Mesenchymal stem cell (in vitro differentiated cells and primary cell): ENCODE measurements around the gene GATAD2B.

Source experiments
- DNase-seq: peaks from one replicate; pipeline ENCODE4 v3.0.0-alpha.2; 2013
- H2AFZ ChIP-seq: one replicate; pipeline ENCODE4 v1.6.1; 2013; ENCODE audit warnings: low read depth, mild to moderate bottlenecking, control low read depth, inconsistent platforms, low read length, moderate library complexity
- H2AK5ac ChIP-seq: 2 replicates; pipeline ENCODE4 v1.6.1; 2013; ENCODE audit warnings: low read length, moderate library complexity, mild to moderate bottlenecking, inconsistent platforms; ENCODE audit not compliant: severe bottlenecking
- H2BK120ac ChIP-seq: one replicate; pipeline ENCODE4 v1.6.1; 2013; ENCODE audit warnings: low read depth, mild to moderate bottlenecking, inconsistent platforms, low read length, moderate library complexity
- H2BK12ac ChIP-seq, 2 experiments: one replicate each; pipeline ENCODE4 v1.6.1; 2013; ENCODE audit warnings: inconsistent platforms in 2 of 2, low read length in 2 of 2, mild to moderate bottlenecking in 2 of 2, moderate library complexity in 2 of 2, control low read depth in 1 of 2
- H2BK15ac ChIP-seq: one replicate; pipeline ENCODE4 v1.6.1; 2013; ENCODE audit warnings: mild to moderate bottlenecking, low read depth, inconsistent platforms; ENCODE audit not compliant: poor library complexity, severe bottlenecking
- H2BK5ac ChIP-seq: 2 replicates; pipeline ENCODE4 v1.6.1; 2013; ENCODE audit warnings: low read depth, mild to moderate bottlenecking, low read length, control low read depth, inconsistent platforms; ENCODE audit not compliant: poor library complexity, severe bottlenecking
- H3K14ac ChIP-seq, 2 experiments: one replicate each; pipeline ENCODE4 v1.6.1; 2013; ENCODE audit warnings: inconsistent platforms in 2 of 2, low read length in 2 of 2, control low read depth in 1 of 2, mild to moderate bottlenecking in 1 of 2, moderate library complexity in 1 of 2
- H3K18ac ChIP-seq, 2 experiments: one replicate each; pipeline ENCODE4 v1.6.1; 2013; ENCODE audit warnings: inconsistent platforms in 2 of 2, low read length in 2 of 2, control low read depth in 1 of 2, low read depth in 1 of 2, mild to moderate bottlenecking in 1 of 2
- H3K23ac ChIP-seq, 2 experiments: one replicate each; pipeline ENCODE4 v1.6.1; 2013; ENCODE audit warnings: inconsistent platforms in 2 of 2, low read length in 2 of 2, mild to moderate bottlenecking in 2 of 2, moderate library complexity in 2 of 2, control low read depth in 1 of 2
- H3K27ac ChIP-seq: 2 replicates; pipeline ENCODE4 v1.5.1; 2013; ENCODE audit warnings: mild to moderate bottlenecking, moderate library complexity, low read length, control low read depth, inconsistent platforms; ENCODE audit not compliant: poor library complexity, severe bottlenecking
- H3K27me3 ChIP-seq, 2 experiments: 2 replicates each; pipeline versions ENCODE4 v1.6.1 to v1.7.0; 2013; ENCODE audit warnings: low read length in 2 of 2, mild to moderate bottlenecking in 2 of 2, moderate library complexity in 2 of 2, control low read depth in 1 of 2, inconsistent platforms in 1 of 2; ENCODE audit not compliant: control insufficient read depth in 1 of 2, insufficient read depth in 1 of 2
- H3K36me3 ChIP-seq, 2 experiments: 2 replicates each; pipeline versions ENCODE4 v1.6.1 to v1.7.0; 2013; ENCODE audit warnings: low read length in 2 of 2, control low read depth in 1 of 2, inconsistent platforms in 1 of 2, low read depth in 1 of 2, mild to moderate bottlenecking in 1 of 2; ENCODE audit not compliant: insufficient read depth in 2 of 2, control insufficient read depth in 1 of 2
- H3K4ac ChIP-seq, 2 experiments: one replicate each; pipeline ENCODE4 v1.6.1; 2013; ENCODE audit warnings: inconsistent platforms in 2 of 2, low read length in 2 of 2, mild to moderate bottlenecking in 2 of 2, moderate library complexity in 2 of 2, control low read depth in 1 of 2, low read depth in 1 of 2
- H3K4me1 ChIP-seq: 2 replicates; pipeline ENCODE4 v1.6.1; 2013; ENCODE audit warnings: low read depth, low read length, control low read depth; ENCODE audit not compliant: control insufficient read depth, insufficient read depth
- H3K4me2 ChIP-seq: 2 replicates; pipeline ENCODE4 v1.6.1; 2013; ENCODE audit warnings: low read length, mild to moderate bottlenecking, inconsistent platforms; ENCODE audit not compliant: poor library complexity, severe bottlenecking
- H3K4me3 ChIP-seq, 2 experiments: 2 replicates each; pipeline versions ENCODE4 v1.5.1 to v1.7.0; 2013; ENCODE audit warnings: low read length in 2 of 2, mild to moderate bottlenecking in 2 of 2, control low read depth in 1 of 2, low read depth in 1 of 2; ENCODE audit not compliant: insufficient read depth in 1 of 2
- H3K79me1 ChIP-seq: replicated peaks from 2 replicates; pipeline ENCODE4 v1.6.1; 2013; ENCODE audit warnings: mild to moderate bottlenecking, control low read depth, low read length, inconsistent platforms; ENCODE audit not compliant: poor library complexity, severe bottlenecking
- H3K9ac ChIP-seq: 2 replicates; pipeline ENCODE4 v1.7.0; 2013; ENCODE audit warnings: mild to moderate bottlenecking, low read length, moderate library complexity
- H3K9me3 ChIP-seq: 2 replicates; pipeline ENCODE4 v1.7.0; 2013; ENCODE audit warnings: mild to moderate bottlenecking, low read length; ENCODE audit not compliant: control insufficient read depth
- H4K8ac ChIP-seq: one replicate; pipeline ENCODE4 v1.6.1; 2013; ENCODE audit warnings: inconsistent platforms, mild to moderate bottlenecking, low read length, moderate library complexity
- H4K91ac ChIP-seq: one replicate; pipeline ENCODE4 v1.6.1; 2013; ENCODE audit warnings: mild to moderate bottlenecking, low read length, inconsistent platforms
- WGBS: methylation state at CpG from one replicate; pipeline ENCODE4 v1.1.7; 2013; ENCODE audit warnings: mixed read lengths; 5-methylcytosine and 5-hydroxymethylcytosine counted together

The GATAD2B gene

DNA sequence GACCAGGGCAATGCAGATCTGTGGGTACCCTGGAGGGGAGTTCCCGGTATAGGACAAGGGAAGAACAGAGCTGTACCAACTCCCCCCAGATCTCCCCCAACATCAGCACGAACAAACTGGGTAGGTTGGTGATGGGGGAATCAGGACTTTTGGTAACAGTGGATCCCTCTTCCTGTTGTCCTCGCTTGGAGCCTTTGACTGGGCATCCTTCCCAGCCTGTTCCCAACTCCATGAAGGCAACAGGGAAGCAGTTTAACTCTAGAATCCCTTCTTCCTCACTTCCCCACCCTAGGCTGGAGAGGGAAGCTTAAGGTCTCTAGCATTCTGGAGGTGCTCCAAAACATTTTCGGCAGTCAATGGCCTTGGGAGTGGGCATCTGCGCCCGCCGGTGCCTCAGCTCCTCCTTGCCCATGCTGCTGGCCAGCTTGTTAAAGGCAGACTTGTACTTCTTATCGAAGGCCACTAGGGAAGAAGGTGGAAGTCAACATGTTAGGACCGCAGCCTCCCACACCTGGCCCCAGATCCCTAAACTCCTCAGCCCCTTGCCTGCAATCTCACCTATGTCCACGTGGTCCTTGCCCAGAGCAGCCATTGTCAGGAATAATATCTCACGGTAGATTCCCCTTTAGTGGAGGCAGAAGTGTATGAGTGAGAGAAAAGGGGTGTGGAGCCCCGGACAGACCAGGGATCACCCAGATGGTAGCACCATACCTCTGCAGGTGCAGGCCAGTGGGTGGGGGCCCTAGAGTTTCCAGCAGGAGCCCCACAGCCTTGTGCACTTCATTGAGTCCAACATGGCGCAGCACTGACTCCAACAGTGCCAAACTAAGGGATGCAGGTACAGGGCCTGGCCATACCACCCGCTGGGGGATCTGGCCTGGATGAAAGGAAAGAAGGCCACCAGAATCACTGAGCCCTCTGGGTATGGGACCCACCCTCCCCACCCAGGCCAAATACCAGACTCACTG is 7.5 kb upstream of the GATAD2B start:
- Histone ChIP-seq H4K8ac (peak overlapping the region; percentile 4), H4K91ac (peak overlapping the region; percentile 10), H3K14ac (no peak overlapping the region), H3K4me2 (no peak overlapping the region), H3K4ac (no peak overlapping the region), H3K27me3 (no peaks in the 10 kb centered on the region), H3K9ac (no peak overlapping the region), H2BK12ac (no peak overlapping the region), H3K9me3 (no peaks in the 10 kb centered on the region), H3K23ac (no peak overlapping the region), H3K36me3 (peaks cover 48 to 53% of the 10 kb centered on the region in 2 experiments), H2BK5ac (no peak overlapping the region), H3K79me1 (peaks cover 5% of the 10 kb centered on the region), H3K18ac (no peak overlapping the region), H2BK120ac (no peak overlapping the region), H3K4me1 (no peaks in the 10 kb centered on the region), H3K27ac (no peak overlapping the region), H2BK15ac (no peak overlapping the region), H3K4me3 (no peak overlapping the region), H2AFZ (no peak overlapping the region), H2AK5ac (no peak overlapping the region)
- 96% methylated on average over 11 of the region's 14 CpGs for WGBS
- DNase-seq = no peak

DNA sequence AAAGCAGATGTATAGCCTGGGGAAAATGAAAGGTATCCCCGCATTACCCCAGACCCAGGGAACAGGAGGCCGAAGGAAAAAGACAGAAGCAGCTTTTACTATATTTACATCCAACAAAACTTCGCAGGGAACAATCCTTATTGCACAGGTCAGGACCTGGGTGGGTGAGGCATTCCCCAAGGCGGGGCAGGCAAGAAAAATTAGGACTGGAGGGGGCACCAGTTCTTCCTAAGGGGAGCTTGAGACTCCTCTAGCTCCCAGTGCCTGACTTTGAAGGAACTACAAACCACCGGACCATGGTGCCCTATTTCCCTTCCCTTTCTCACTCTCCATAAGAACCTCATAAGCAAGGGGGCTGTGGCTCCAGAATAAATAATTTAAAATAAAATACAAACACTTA is 6.7 kb upstream of the GATAD2B start:
- H3K36me3 ChIP-seq = peaks cover 42 to 47% of the 10 kb centered on the region in 2 experiments

DNA sequence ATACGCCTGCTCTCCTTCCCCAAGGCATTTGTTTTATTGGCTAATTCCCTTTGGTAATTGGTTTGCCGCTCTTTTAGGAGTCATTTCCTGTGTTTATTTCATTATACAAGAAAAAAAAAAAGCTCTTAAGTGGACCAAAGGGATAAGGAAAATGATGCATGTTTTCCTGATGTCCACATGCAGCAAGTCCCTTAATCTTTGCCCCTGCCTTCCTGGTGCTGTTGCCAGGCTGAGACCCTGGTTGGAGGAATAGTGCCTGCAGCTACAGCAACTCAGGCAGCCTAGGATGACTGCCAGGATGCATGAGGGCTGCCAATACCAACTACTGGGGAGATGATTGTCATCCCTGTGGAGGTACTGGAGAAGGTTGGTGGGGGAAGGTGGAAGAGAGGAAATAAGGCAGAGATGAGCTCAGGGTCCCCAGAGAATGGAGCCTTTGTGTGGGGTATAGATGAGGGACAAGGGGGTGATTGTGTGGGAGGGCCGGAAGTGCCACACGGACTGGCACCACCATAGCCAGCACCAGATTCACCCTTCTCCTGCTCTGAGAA is 6.1 kb upstream of the GATAD2B start:
- H3K27me3 ChIP-seq = no peaks in the 10 kb centered on the region
- H3K9ac ChIP-seq = no peak overlapping the region
- H3K18ac ChIP-seq = peak overlapping the region; percentile 50 to 91
- H3K9me3 ChIP-seq = no peaks in the 10 kb centered on the region
- peak overlapping the region; percentile 20 to 65 for H2BK12ac ChIP-seq
- H3K4ac ChIP-seq = peak overlapping the region in 1 of 2 experiments; percentile 73
- H3K14ac ChIP-seq = peak overlapping the region in 1 of 2 experiments; percentile 71
- peaks cover 1% of the 10 kb centered on the region for H3K79me1 ChIP-seq
- peak; percentile 85 for DNase-seq
- H3K36me3 ChIP-seq = peaks cover 36 to 42% of the 10 kb centered on the region in 2 experiments
- H4K91ac ChIP-seq = no peak overlapping the region
- H3K4me3 ChIP-seq = peak overlapping the region in 1 of 2 experiments; percentile 32
- H2BK5ac ChIP-seq = no peak overlapping the region
- no peak overlapping the region for H3K23ac ChIP-seq
- WGBS = no CpG with 5 or more reads among the region's 4 CpGs
- peaks cover 4% of the 10 kb centered on the region for H3K4me1 ChIP-seq
- peak overlapping the region; percentile 39 for H2BK15ac ChIP-seq
- no peak overlapping the region for H2AFZ ChIP-seq
- H3K4me2 ChIP-seq = no peak overlapping the region
- no peak overlapping the region for H3K27ac ChIP-seq
- H2BK120ac ChIP-seq = no peak overlapping the region
- no peak overlapping the region for H2AK5ac ChIP-seq
- peak overlapping the region; percentile 80 for H4K8ac ChIP-seq

More for the DNA sequence above, 6.7 kb upstream of the GATAD2B start:
- Histone ChIP-seq H2BK15ac (peak overlapping the region; percentile 39), H4K91ac (no peak overlapping the region), H3K27me3 (no peaks in the 10 kb centered on the region), H3K23ac (no peak overlapping the region), H3K14ac (no peak overlapping the region), H3K27ac (no peak overlapping the region), H3K4me2 (no peak overlapping the region), H3K4ac (peak overlapping the region in 1 of 2 experiments; percentile 73), H3K4me1 (peaks cover 4% of the 10 kb centered on the region), H4K8ac (no peak overlapping the region), H2BK12ac (peak overlapping the region; percentile 20 to 65), H2AK5ac (no peak overlapping the region), H3K18ac (peak overlapping the region; percentile 30 to 91), H3K4me3 (no peak overlapping the region), H3K9ac (no peak overlapping the region), H2BK5ac (no peak overlapping the region), H3K79me1 (peaks cover 1% of the 10 kb centered on the region), H2BK120ac (peak overlapping the region; percentile 42), H3K9me3 (no peaks in the 10 kb centered on the region), H2AFZ (no peak overlapping the region)
- DNase-seq = no peak
- WGBS = 95% methylated on average over 4 of the region's 5 CpGs

DNA sequence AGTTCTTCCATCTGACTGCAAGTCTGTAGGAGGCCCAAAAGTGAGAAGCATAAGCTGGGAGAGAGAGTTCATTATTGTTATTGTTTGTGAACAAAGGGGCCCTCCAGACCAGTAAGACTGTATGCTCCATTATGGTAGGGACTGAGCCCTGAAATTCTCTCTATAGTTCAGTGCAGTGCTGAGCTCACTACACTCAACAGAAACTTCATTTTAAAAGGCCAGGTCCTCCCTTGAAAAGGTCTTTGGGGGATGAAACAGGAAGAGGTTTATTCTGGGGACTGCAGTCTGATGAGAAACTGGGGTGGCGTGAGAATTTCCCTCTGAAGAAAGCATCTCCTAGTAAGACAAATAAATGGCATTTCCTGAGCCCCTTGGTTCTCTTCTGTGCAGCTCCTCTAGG is 5.5 kb upstream of the GATAD2B start:
- Histone ChIP-seq H3K36me3 (peaks cover 30 to 36% of the 10 kb centered on the region in 2 experiments), H2AFZ (no peak overlapping the region), H3K9me3 (no peaks in the 10 kb centered on the region), H3K14ac (peak overlapping the region in 1 of 2 experiments; percentile 10), H3K18ac (peak overlapping the region in 1 of 2 experiments; percentile 50), H3K4me3 (no peak overlapping the region), H2AK5ac (no peak overlapping the region), H4K91ac (peak overlapping the region; percentile 46), H3K27me3 (no peaks in the 10 kb centered on the region), H2BK120ac (no peak overlapping the region), H4K8ac (no peak overlapping the region), H3K23ac (no peak overlapping the region), H3K9ac (no peak overlapping the region), H3K4me1 (peaks cover 4% of the 10 kb centered on the region), H3K79me1 (peaks cover 1% of the 10 kb centered on the region), H3K4me2 (no peak overlapping the region), H2BK5ac (no peak overlapping the region), H2BK12ac (peak overlapping the region in 1 of 2 experiments; percentile 51), H3K27ac (no peak overlapping the region), H3K4ac (no peak overlapping the region), H2BK15ac (no peak overlapping the region)
- no peak for DNase-seq
- WGBS = 71% methylated on average over 1 of the region's 1 CpG
